K562 (cell line): ENCODE data around the gene KATNAL2. TPM values are rescaled to one million over a fixed set of nuclear protein-coding genes. Genes with fewer than 3 reads are reported as not detected.

ENCODE experiments used
- ATAC-seq: fragments of 200-7000 bp; cut with Tn5 transposase; 3 replicates; pipeline ENCODE4 v1.9.1; 2020; ENCODE audit warnings: moderate library complexity
- BruUV-seq: library from RNA; stranded (reverse); fragments of 400-500 nt; replicated peaks from 2 replicates; lab custom pipeline; 2021; lab: Mats Ljungman, UMichigan
- CTCF ChIA-PET: fragments of 300-600 bp; formaldehyde crosslinking; extraction: SDS; loops from one replicate; lab custom pipeline; 2021; ENCODE audit warnings: low intra/inter-chr PET ratio; lab: Yijun Ruan, JAX
- POLR2A ChIA-PET: fragments of 300-600, 350-650 bp; sonication (Branson Sonifier 250); formaldehyde crosslinking; extraction: SDS; loops from one replicate; lab custom pipeline; 2021; ENCODE audit warnings: antibody characterized with exemption, inconsistent platforms; lab: Yijun Ruan, JAX
- DNase-seq, 4 experiments: peaks; one replicate each; pipeline versions ENCODE4 v3.0.0 to v3.0.0-alpha.2; 2011 to 2018; ENCODE audit warnings: low spot score in 3 of 4, mixed read lengths in 3 of 4; ENCODE audit errors: extremely low read depth in 1 of 4
- FAIRE-seq: peaks from 2 replicates; lab custom pipeline; 2011; peaks lifted over from hg19 to GRCh38; lab: Jason Lieb, UNC
- H2AFZ ChIP-seq: 2 replicates; pipeline ENCODE4 v1.6.0; 2011; ENCODE audit warnings: low read depth, low read length, control low read depth, inconsistent platforms
- H3K27ac ChIP-seq: fragments of 200-600 bp; 3 replicates; pipeline ENCODE4 v1.8.0; 2011; ENCODE audit warnings: low read depth, mild to moderate bottlenecking, control low read depth, inconsistent platforms, low read length, moderate library complexity, mixed read lengths; ENCODE audit errors: extremely low read depth
- H3K27me3 ChIP-seq, 2 experiments: fragments of 300-600 bp in 1 of 2; 2 replicates in 1 of 2; 3 replicates in 1 of 2; pipeline versions ENCODE4 v1.6.0 to v1.8.0; 2011; ENCODE audit warnings: inconsistent platforms in 2 of 2, low read length in 2 of 2, mild to moderate bottlenecking in 1 of 2, mixed read lengths in 1 of 2, moderate library complexity in 1 of 2; ENCODE audit not compliant: control insufficient read depth in 2 of 2, insufficient read depth in 2 of 2
- H3K36me3 ChIP-seq: fragments of 300-600 bp; 3 replicates; pipeline ENCODE4 v1.8.0; 2011; ENCODE audit warnings: mild to moderate bottlenecking, low read length, inconsistent platforms; ENCODE audit not compliant: control insufficient read depth, insufficient read depth
- H3K4me1 ChIP-seq, 2 experiments: fragments of 200-600 bp in 1 of 2; replicated peaks in 1 of 2; 2 replicates in 1 of 2; 3 replicates in 1 of 2; pipeline versions ENCODE4 v1.5.1 to v1.8.0; 2011; ENCODE audit warnings: inconsistent platforms in 2 of 2, low read length in 2 of 2, mild to moderate bottlenecking in 1 of 2, mixed read lengths in 1 of 2, moderate library complexity in 1 of 2; ENCODE audit not compliant: control insufficient read depth in 2 of 2, insufficient read depth in 2 of 2
- H3K4me2 ChIP-seq: 2 replicates; pipeline ENCODE4 v1.6.1; 2011; ENCODE audit warnings: low read length, control low read depth, inconsistent platforms, mixed read lengths; ENCODE audit not compliant: insufficient read depth
- H3K4me3 ChIP-seq: fragments of 200-600 bp; sonication (generic), shearing (Covaris generic); 2 replicates; pipeline ENCODE4 v1.5.1; 2016; ENCODE audit warnings: control low read depth, inconsistent platforms
- H3K79me2 ChIP-seq: fragments of 200-600 bp; 3 replicates; pipeline ENCODE4 v1.8.0; 2011; ENCODE audit warnings: low read length, inconsistent platforms; ENCODE audit not compliant: control insufficient read depth, insufficient read depth
- H3K9ac ChIP-seq, 2 experiments: 2 replicates each; pipeline versions ENCODE4 v1.6.0 to v1.6.1; 2011; ENCODE audit warnings: low read depth in 2 of 2, low read length in 2 of 2, control low read depth in 1 of 2, inconsistent platforms in 1 of 2, mild to moderate bottlenecking in 1 of 2, mixed read lengths in 1 of 2; ENCODE audit not compliant: insufficient read depth in 1 of 2
- H3K9me1 ChIP-seq: one replicate; pipeline ENCODE4 v1.6.0; 2011; ENCODE audit warnings: inconsistent platforms, mild to moderate bottlenecking, low read length, moderate library complexity; ENCODE audit not compliant: control insufficient read depth, insufficient read depth
- H3K9me3 ChIP-seq: replicated peaks from 2 replicates; pipeline ENCODE4 v1.5.1; 2011; ENCODE audit warnings: low read depth, low read length, inconsistent platforms; ENCODE audit not compliant: control insufficient read depth, insufficient read depth
- H4K20me1 ChIP-seq: replicated peaks from 2 replicates; pipeline ENCODE4 v1.6.1; 2011; ENCODE audit warnings: low read length, inconsistent platforms, mixed read lengths; ENCODE audit not compliant: control insufficient read depth, insufficient read depth
- BRF1 ChIP-seq: IDR thresholded peaks from 3 replicates; pipeline ENCODE4 v1.6.1; 2011; ENCODE audit warnings: borderline replicate concordance, mild to moderate bottlenecking; ENCODE audit not compliant: insufficient read length; ENCODE audit errors: extremely low read depth
- CBFA2T2 ChIP-seq: fragments of 450-650 bp; conservative IDR thresholded peaks from 2 replicates; pipeline ENCODE4 v1.6.1; 2017; ENCODE audit warnings: mild to moderate bottlenecking
- CHD1 ChIP-seq: fragments of 200-600 bp; sonication (generic); IDR thresholded peaks from one replicate; pipeline ENCODE4 v1.6.1; 2012; ENCODE audit warnings: mild to moderate bottlenecking, moderate library complexity, low read length, inconsistent platforms
- EP300 ChIP-seq: IDR thresholded peaks from 2 replicates; pipeline ENCODE4 v1.6.1; 2012; ENCODE audit warnings: low read length, improper control_type of control experiment
- NFIX ChIP-seq: fragments of 250-450 bp; sonication (Bioruptor Pico); IDR thresholded peaks from 2 replicates; pipeline ENCODE4 v1.4.0; 2020; ENCODE audit warnings: low read depth, mild to moderate bottlenecking, moderate library complexity
- PTRF ChIP-seq: fragments of 450-650 bp; IDR thresholded peaks from 2 replicates; pipeline ENCODE4 v1.6.1; 2016; ENCODE audit warnings: mild to moderate bottlenecking, missing genetic modification characterization, missing compliant biosample characterization
- SPI1 ChIP-seq: IDR thresholded peaks from 2 replicates; pipeline ENCODE4 v1.6.1; 2011; ENCODE audit warnings: low read depth, low read length, control low read depth, borderline replicate concordance
- TAL1 ChIP-seq: fragments of 450-650 bp; IDR thresholded peaks from 2 replicates; pipeline ENCODE4 v1.6.1; 2016; ENCODE audit warnings: mild to moderate bottlenecking
- TBL1XR1 ChIP-seq, 2 experiments: IDR thresholded peaks; 2 replicates each; pipeline ENCODE4 v1.6.1; 2012; ENCODE audit warnings: improper control_type of control experiment in 2 of 2, low read length in 2 of 2, mild to moderate bottlenecking in 1 of 2
- ZNF589 ChIP-seq: fragments of 200-800 bp; sonication (Bioruptor generic); IDR thresholded peaks from 2 replicates; pipeline ENCODE4 v1.6.1; 2016; ENCODE audit warnings: low read depth, missing genetic modification characterization, missing compliant biosample characterization
- ZNF740 ChIP-seq, 3 experiments: fragments of 200-800 bp in 1 of 3; sonication (Bioruptor generic) in 1 of 3; sonication (generic) in 1 of 3; formaldehyde crosslinking in 1 of 3; IDR thresholded peaks; 2 replicates each; pipeline versions ENCODE4 v1.6.1 to v1.8.0; 2016 to 2022; ENCODE audit warnings: mild to moderate bottlenecking in 2 of 3, missing compliant biosample characterization in 2 of 3, missing genetic modification characterization in 2 of 3, missing genetic modification reagents in 1 of 3
- ZNF764 ChIP-seq: fragments of 250-450 bp; sonication (Bioruptor Pico); IDR thresholded peaks from 2 replicates; pipeline ENCODE4 v1.4.0; 2020; ENCODE audit warnings: low read depth, mild to moderate bottlenecking, moderate library complexity
- WGBS: fragments of 100-300 bp; shearing (Covaris generic); methylation state at CpG from one replicate; pipeline ENCODE4 v1.1.6; 2016; ENCODE audit warnings: low coverage, mixed read lengths; ENCODE audit not compliant: insufficient coverage; ENCODE audit errors: missing lambda C conversion rate; 5-methylcytosine and 5-hydroxymethylcytosine counted together
- in situ Hi-C: fragments of 300-500 bp; cut with MboI; formaldehyde crosslinking; loops from 4 replicates; pipeline ENCODE4 v1.15.0; 2018; ENCODE audit warnings: inconsistent platforms, mixed read lengths
- intact Hi-C: fragments of 100-400 bp; cut with micrococcal nuclease; formaldehyde crosslinking; loops from 2 replicates; pipeline ENCODE4 v1.14.2; 2022
- polyA plus RNA-seq, 8 experiments: library from polyadenylated mRNA; depleted of rRNA in 4 of 8; stranded (reverse) in 5 of 8; unstranded in 3 of 8; fragments of >200 nt; fragmentation: Nextera tagmentation in 2 of 8; fragmentation: Illumina TruSeq in 1 of 8; extraction: Ambion mirVana in 2 of 8; extraction: Trizol in 1 of 8; gene quantifications; 2 replicates each; pipeline versions ENCODE4 v1.2.1 to v1.2.3, GENCODE V29; 2011 to 2014; ENCODE audit warnings: inconsistent platforms in 1 of 8, missing spikeins in 1 of 8
- total RNA-seq, 7 experiments: library from RNA; depleted of rRNA in 6 of 7; stranded (reverse); fragments of >200 nt in 6 of 7; fragmentation: Illumina TruSeq in 2 of 7; extraction: Trizol in 2 of 7; gene quantifications; 2 replicates each; pipeline versions ENCODE4 v1.2.1 to v1.2.3, GENCODE V29; 2011 to 2021; ENCODE audit warnings: low replicate concordance in 1 of 7
- TF ChIP-seq, protein P1 (sequence below), 3 experiments: fragments of 200-800 bp in 1 of 3; fragments of 250-450 bp in 1 of 3; fragments of 450-650 bp in 1 of 3; sonication (Bioruptor Pico) in 1 of 3; sonication (Bioruptor generic) in 1 of 3; formaldehyde crosslinking in 1 of 3; IDR thresholded peaks; 2 replicates each; pipeline versions ENCODE4 v1.6.1 to v1.8.0; 2016 to 2022; ENCODE audit warnings: mild to moderate bottlenecking in 2 of 3, missing genetic modification characterization in 2 of 3, missing compliant biosample characterization in 1 of 3, moderate library complexity in 1 of 3

The KATNAL2 gene
- total and polyA plus RNA-seq, 9 of the 15 experiments (the other 6 are each of a cell fraction or from before 2014, with no cell fraction given) = 0.08 to 1.2 (median 0.48) TPM

GRCh38 chr18:46892842-46893241 lies 24.6 kb upstream of the KATNAL2 start (continued):
- TF ChIP-seq BRF1 = no peak
- TF ChIP-seq, all 486 proteins: peak for 0

GRCh38 chr18:46893360-46893759 lies 24.0 kb upstream of the KATNAL2 start:
- Histone ChIP-seq H3K9me3 (peaks cover 13% of the 10 kb centered on the region), H3K27ac (peak overlapping the region; percentile 35; the same call in 2 of the 3 replicates), H3K9ac (no peak overlapping the region), H2AFZ (no peak overlapping the region), H3K27me3 (no peaks in the 10 kb centered on the region), H3K4me3 (no peak overlapping the region), H3K79me2 (peaks cover 83% of the 10 kb centered on the region), H3K4me1 (peaks cover 0 to 21% of the 10 kb centered on the region in 2 experiments; a peak in 4 of 5 replicates), H3K9me1 (peaks cover 2% of the 10 kb centered on the region), H3K4me2 (peak overlapping the region; percentile 21; the same call in 1 of the 2 replicates), H3K36me3 (peaks cover 25% of the 10 kb centered on the region), H4K20me1 (no peaks in the 10 kb centered on the region)
- in situ Hi-C loops = no loop called here
- FAIRE-seq (peak; percentile 35), DNase-seq (peak in 2 of 4 experiments; percentile 6 to 10), ATAC-seq (no peak; the same call in 2 of the 3 replicates)
- ChIA-PET POLR2A (interaction anchor here (0.8 to 1.3 kb wide), 2 partner anchors 9 to 13 kb away, joined by 3 read pairs; no protein-coding TSS in a partner anchor), CTCF (no interaction called here)
- intact Hi-C loops = no loop called here
- WGBS = 29% methylated on average over 1 of the region's 1 CpG
- BruUV-seq = no TSS peak
- TF ChIP-seq, protein P1, sequence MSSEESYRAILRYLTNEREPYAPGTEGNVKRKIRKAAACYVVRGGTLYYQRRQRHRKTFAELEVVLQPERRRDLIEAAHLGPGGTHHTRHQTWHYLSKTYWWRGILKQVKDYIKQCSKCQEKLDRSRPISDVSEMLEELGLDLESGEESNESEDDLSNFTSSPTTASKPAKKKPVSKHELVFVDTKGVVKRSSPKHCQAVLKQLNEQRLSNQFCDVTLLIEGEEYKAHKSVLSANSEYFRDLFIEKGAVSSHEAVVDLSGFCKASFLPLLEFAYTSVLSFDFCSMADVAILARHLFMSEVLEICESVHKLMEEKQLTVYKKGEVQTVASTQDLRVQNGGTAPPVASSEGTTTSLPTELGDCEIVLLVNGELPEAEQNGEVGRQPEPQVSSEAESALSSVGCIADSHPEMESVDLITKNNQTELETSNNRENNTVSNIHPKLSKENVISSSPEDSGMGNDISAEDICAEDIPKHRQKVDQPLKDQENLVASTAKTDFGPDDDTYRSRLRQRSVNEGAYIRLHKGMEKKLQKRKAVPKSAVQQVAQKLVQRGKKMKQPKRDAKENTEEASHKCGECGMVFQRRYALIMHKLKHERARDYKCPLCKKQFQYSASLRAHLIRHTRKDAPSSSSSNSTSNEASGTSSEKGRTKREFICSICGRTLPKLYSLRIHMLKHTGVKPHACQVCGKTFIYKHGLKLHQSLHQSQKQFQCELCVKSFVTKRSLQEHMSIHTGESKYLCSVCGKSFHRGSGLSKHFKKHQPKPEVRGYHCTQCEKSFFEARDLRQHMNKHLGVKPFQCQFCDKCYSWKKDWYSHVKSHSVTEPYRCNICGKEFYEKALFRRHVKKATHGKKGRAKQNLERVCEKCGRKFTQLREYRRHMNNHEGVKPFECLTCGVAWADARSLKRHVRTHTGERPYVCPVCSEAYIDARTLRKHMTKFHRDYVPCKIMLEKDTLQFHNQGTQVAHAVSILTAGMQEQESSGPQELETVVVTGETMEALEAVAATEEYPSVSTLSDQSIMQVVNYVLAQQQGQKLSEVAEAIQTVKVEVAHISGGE (CRISPR knock-in tag; IDR thresholded peaks at IDR 0.05) = no peak
- TF ChIP-seq EP300 (0 out of 2 replicates have a peak, but pooled peaks have one; percentile 34), TAL1 (peak; percentile 17; the same call in 1 of the 2 replicates), NFIX (no peak), ZNF764 (CRISPR knock-in tag) (0 out of 2 replicates have a peak, but pooled peaks have one; percentile 63), PTRF (tag) (no peak), TBL1XR1 (IDR thresholded peaks at IDR 0.05; ENCODE audit: low read length in 2 of 2) (no peak), ZNF740 (CRISPR knock-in tag; IDR thresholded peaks at IDR 0.05) (no peak), ZNF740 (tag; IDR thresholded peaks at IDR 0.05) (no peak), CHD1 (no peak), ZNF589 (CRISPR knock-in tag) (no peak), CBFA2T2 (0 out of 2 replicates have a peak, but pooled peaks have one; percentile 20), SPI1 (no peak)
